Liver (tissue), 9 donors: Measurements from ENCODE around the gene AFDN. TPM values are rescaled to one million over a fixed set of nuclear protein-coding genes. Genes with fewer than 3 reads are reported as not detected.

Experiments used
- DNase-seq: peaks from one replicate; pipeline ENCODE4 v3.0.0-alpha.2; 2017; ENCODE audit warnings: low spot score
- H3K27ac ChIP-seq, 2 donors: one replicate each; pipeline ENCODE4 v1.7.0; 2013; ENCODE audit warnings: inconsistent platforms in 2 of 2, low read length in 2 of 2, control low read depth in 1 of 2, low read depth in 1 of 2, mild to moderate bottlenecking in 1 of 2
- H3K27me3 ChIP-seq, 4 donors: one replicate each; pipeline versions ENCODE4 v1.6.1 to v1.7.0; 2013; ENCODE audit warnings: low read length in 3 of 4, inconsistent platforms in 1 of 4, mild to moderate bottlenecking in 1 of 4, moderate library complexity in 1 of 4; ENCODE audit not compliant: control insufficient read depth in 4 of 4, insufficient read depth in 4 of 4
- H3K36me3 ChIP-seq, 4 donors: one replicate each; pipeline versions ENCODE4 v1.6.1 to v1.7.0; 2013; ENCODE audit warnings: low read length in 3 of 4, mild to moderate bottlenecking in 3 of 4, low read depth in 1 of 4, moderate library complexity in 1 of 4; ENCODE audit not compliant: control insufficient read depth in 4 of 4, insufficient read depth in 3 of 4
- H3K4me1 ChIP-seq, 4 donors: one replicate each; pipeline versions ENCODE4 v1.6.1 to v1.7.0; 2013; ENCODE audit warnings: low read length in 3 of 4, mild to moderate bottlenecking in 3 of 4, moderate library complexity in 1 of 4; ENCODE audit not compliant: control insufficient read depth in 4 of 4, insufficient read depth in 4 of 4
- H3K4me3 ChIP-seq, 3 donors: one replicate each; pipeline versions ENCODE4 v1.6.1 to v1.7.0; 2013; ENCODE audit warnings: low read length in 3 of 3, control low read depth in 1 of 3, low read depth in 1 of 3, mild to moderate bottlenecking in 1 of 3
- H3K9ac ChIP-seq, 2 donors: one replicate each; pipeline ENCODE4 v1.7.0; 2013; ENCODE audit warnings: low read length in 2 of 2, mild to moderate bottlenecking in 2 of 2, moderate library complexity in 2 of 2, control low read depth in 1 of 2, low read depth in 1 of 2
- H3K9me3 ChIP-seq, 4 donors: one replicate each; pipeline versions ENCODE4 v1.6.1 to v1.7.0; 2013; ENCODE audit warnings: low read length in 3 of 4; ENCODE audit not compliant: control insufficient read depth in 4 of 4
- ATF3 ChIP-seq: IDR thresholded peaks from 2 replicates; pipeline ENCODE4 v1.6.1; 2016; ENCODE audit warnings: antibody characterized with exemption
- CTCF ChIP-seq: fragments of 150-350 bp; IDR thresholded peaks from 2 replicates; pipeline ENCODE4 v1.5.1; 2017; ENCODE audit warnings: improper control_type of control experiment, low read depth, low read length; ENCODE audit not compliant: missing input control
- EGR1 ChIP-seq, 2 donors: IDR thresholded peaks; 2 replicates each; pipeline ENCODE4 v1.6.1; 2016 to 2018; ENCODE audit warnings: antibody characterized with exemption in 2 of 2, low read depth in 2 of 2
- FOXA1 ChIP-seq: IDR thresholded peaks from 2 replicates; pipeline ENCODE4 v1.6.1; 2016; ENCODE audit warnings: antibody characterized with exemption
- FOXA2 ChIP-seq: IDR thresholded peaks from 2 replicates; pipeline ENCODE4 v1.6.1; 2016; ENCODE audit warnings: antibody characterized with exemption
- GABPA ChIP-seq, 2 donors: IDR thresholded peaks in 1 of 2; conservative IDR thresholded peaks in 1 of 2; 2 replicates each; pipeline ENCODE4 v1.6.1; 2016; ENCODE audit warnings: antibody characterized with exemption in 2 of 2, mild to moderate bottlenecking in 1 of 2, moderate library complexity in 1 of 2
- HNF4A ChIP-seq, 2 donors: conservative IDR thresholded peaks; 2 replicates each; pipeline ENCODE4 v1.6.1; 2016; ENCODE audit warnings: antibody characterized with exemption in 2 of 2, mild to moderate bottlenecking in 2 of 2
- HNF4G ChIP-seq: IDR thresholded peaks from 2 replicates; pipeline ENCODE4 v1.6.1; 2016; ENCODE audit warnings: antibody characterized with exemption
- JUND ChIP-seq, 2 donors: IDR thresholded peaks; 2 replicates each; pipeline ENCODE4 v1.6.1; 2016; ENCODE audit warnings: antibody characterized with exemption in 2 of 2
- MAX ChIP-seq: IDR thresholded peaks from 2 replicates; pipeline ENCODE4 v1.6.1; 2016; ENCODE audit warnings: antibody characterized with exemption
- NR2F2 ChIP-seq: IDR thresholded peaks from 2 replicates; pipeline ENCODE4 v1.6.1; 2016; ENCODE audit warnings: antibody characterized with exemption
- RAD21 ChIP-seq, 2 donors: IDR thresholded peaks; 2 replicates each; pipeline ENCODE4 v1.6.1; 2016; ENCODE audit warnings: antibody characterized with exemption in 2 of 2, mild to moderate bottlenecking in 2 of 2
- REST ChIP-seq: IDR thresholded peaks from 2 replicates; pipeline ENCODE4 v1.6.1; 2016; ENCODE audit warnings: antibody characterized with exemption, mild to moderate bottlenecking
- RXRA ChIP-seq, 2 donors: IDR thresholded peaks; 2 replicates each; pipeline ENCODE4 v1.6.1; 2017 to 2018; ENCODE audit warnings: antibody characterized with exemption in 2 of 2, mild to moderate bottlenecking in 1 of 2
- SP1 ChIP-seq: IDR thresholded peaks from 2 replicates; pipeline ENCODE4 v1.6.1; 2018; ENCODE audit warnings: antibody characterized with exemption, mild to moderate bottlenecking
- TAF1 ChIP-seq: conservative IDR thresholded peaks from 2 replicates; pipeline ENCODE4 v1.6.1; 2016; ENCODE audit warnings: antibody characterized with exemption, mild to moderate bottlenecking
- YY1 ChIP-seq: IDR thresholded peaks from 2 replicates; pipeline ENCODE4 v1.6.1; 2016; ENCODE audit warnings: antibody characterized with exemption, mild to moderate bottlenecking
- ZBTB33 ChIP-seq: IDR thresholded peaks from 2 replicates; pipeline ENCODE4 v1.6.1; 2016; ENCODE audit warnings: antibody characterized with exemption
- WGBS: extraction: QIAGEN DNeasy Blood & Tissue Kit; methylation state at CpG from one replicate; pipeline ENCODE4 v1.1.7; 2013; 5-methylcytosine and 5-hydroxymethylcytosine counted together
- polyA plus RNA-seq, 2 donors: library from polyadenylated mRNA; stranded (reverse) in 1 of 2; unstranded in 1 of 2; fragments of 200-250 nt in 1 of 2; fragments of >200 nt in 1 of 2; fragmentation: Nextera tagmentation in 1 of 2; extraction: Ambion mirVana in 1 of 2; gene quantifications; one replicate each; pipeline versions ENCODE4 v1.2.1 to v1.2.3, GENCODE V29; 2013 to 2015
- total RNA-seq, 2 donors: library from RNA; depleted of rRNA; stranded (reverse); fragments of >200 nt; gene quantifications; one replicate each; pipeline ENCODE4 v1.2.3, GENCODE V29; 2014
- donor health status: healthy.
- donor health status: healthy.
- donor health status: healthy.
- donor health status: healthy.
- donor health status: healthy.

Gene AFDN
- total and polyA plus RNA-seq, 4 donors: 21.3 to 145 (median 29.3) TPM

GRCh38 chr6:167824591-167825331, 1.9 kb upstream of the AFDN start (continued):
- peak; percentile 23 for TF ChIP-seq ZBTB33
- no peak for TF ChIP-seq HNF4G
- peak; percentile 55 to 58 for TF ChIP-seq HNF4A (conservative IDR thresholded peaks at IDR 0.05)
- TF ChIP-seq SP1: peak; percentile 81
- no peak for TF ChIP-seq ATF3
- TF ChIP-seq GABPA (IDR thresholded peaks at IDR 0.05 in 1 of 2, conservative IDR thresholded peaks at IDR 0.05 in 1 of 2): no peak
- no peak for TF ChIP-seq YY1

- Histone ChIP-seq H3K4me3 (peak overlapping the region; percentile 78 to 99 (median 89)), H3K4me1 (peaks cover 4 to 25% (median 14%) of the 10 kb centered on the region in 4 donors), H3K27me3 (no peaks in the 10 kb centered on the region), H3K9ac (peak overlapping the region; percentile 56 to 81), H3K9me3 (no peaks in the 10 kb centered on the region), H3K36me3 (peaks cover 0 to 4% (median 0%) of the 10 kb centered on the region in 4 donors), H3K27ac (peak overlapping the region; percentile 68 to 87)
- TF ChIP-seq CTCF: no peak
- no peak for TF ChIP-seq EGR1 (IDR thresholded peaks at IDR 0.05; ENCODE audit: low read depth in 2 of 2)
- TF ChIP-seq ZBTB33: no peak
- TF ChIP-seq ATF3: no peak
- TF ChIP-seq REST: no peak
- no peak for TF ChIP-seq HNF4G
- TF ChIP-seq HNF4A (conservative IDR thresholded peaks at IDR 0.05): peak in 1 of 2 donors; percentile 3
- TF ChIP-seq YY1: no peak
- no peak for TF ChIP-seq FOXA1
- no peak for TF ChIP-seq MAX
- no peak for TF ChIP-seq JUND (IDR thresholded peaks at IDR 0.05)
- peak; percentile 3 to 38 for TF ChIP-seq RXRA (IDR thresholded peaks at IDR 0.05)
- peak in 1 of 2 donors; percentile 18 for TF ChIP-seq RAD21 (IDR thresholded peaks at IDR 0.05)
- peak; percentile 47 for TF ChIP-seq NR2F2
- no peak for TF ChIP-seq GABPA (IDR thresholded peaks at IDR 0.05 in 1 of 2, conservative IDR thresholded peaks at IDR 0.05 in 1 of 2)
- no peak for TF ChIP-seq TAF1
- no peak for TF ChIP-seq FOXA2
- 2% methylated on average over 70 of the region's 70 CpGs for WGBS
- DNase-seq: peak; percentile 64
Measured at GRCh38 chr6:167825332-167826229, 1.1 kb upstream of the AFDN start.
